Measurements from ENCODE around the gene TRMT44.
"Not testable (repeated sequence)": the region's sequence is repeated elsewhere in the genome, so short reads cannot be mapped to it uniquely, and the experiment has no call there.

The TRMT44 gene

DNA sequence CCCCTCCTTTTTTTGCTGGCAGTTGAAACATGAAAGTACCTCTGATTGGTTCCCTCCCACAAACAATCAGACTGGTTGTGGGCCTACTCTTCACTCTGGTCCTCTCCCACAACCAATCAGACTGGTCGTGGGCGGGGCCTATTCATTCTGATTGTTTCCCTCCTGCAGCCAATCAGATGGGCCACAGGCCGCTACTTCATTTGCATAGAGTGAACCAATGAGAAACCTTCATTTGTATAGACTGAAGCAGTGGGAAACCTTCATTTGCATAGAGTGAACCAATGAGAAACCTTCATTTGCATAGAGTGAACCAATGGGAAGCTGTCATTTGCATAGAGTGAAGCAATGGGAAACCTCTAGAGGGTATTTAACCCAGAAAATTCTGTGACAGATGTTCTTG lies 55.2 kb downstream of the TRMT44 start:
- DNase-seq: no peak

GRCh38 chr4:8497762-8498161 lies 57.2 kb downstream of the TRMT44 start:
- no peak for DNase-seq

DNA sequence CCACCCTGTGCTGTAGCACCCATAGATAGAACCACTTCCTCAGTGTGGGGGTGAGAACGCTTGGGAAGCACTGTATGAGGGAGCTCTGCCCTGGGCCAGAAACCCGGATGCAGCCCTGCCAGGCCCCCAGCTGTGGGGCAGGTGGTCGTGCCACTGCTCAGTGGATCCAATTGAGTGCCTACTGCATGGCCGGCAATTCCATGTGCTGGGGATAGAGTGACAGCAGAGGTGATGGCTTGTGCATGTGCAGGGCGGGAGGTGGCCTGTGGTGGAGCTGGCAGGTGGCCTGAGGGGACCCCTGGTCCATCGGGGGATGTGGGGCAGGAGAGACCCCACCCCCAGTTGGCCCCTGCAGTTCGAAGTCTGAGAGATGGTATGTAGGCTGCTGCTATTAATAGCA lies 60.4 kb downstream of the TRMT44 start:
- DNase-seq: no peak

GRCh38 chr4:8501781-8502180 lies 61.2 kb downstream of the TRMT44 start:
- DNase-seq: no peak

DNA sequence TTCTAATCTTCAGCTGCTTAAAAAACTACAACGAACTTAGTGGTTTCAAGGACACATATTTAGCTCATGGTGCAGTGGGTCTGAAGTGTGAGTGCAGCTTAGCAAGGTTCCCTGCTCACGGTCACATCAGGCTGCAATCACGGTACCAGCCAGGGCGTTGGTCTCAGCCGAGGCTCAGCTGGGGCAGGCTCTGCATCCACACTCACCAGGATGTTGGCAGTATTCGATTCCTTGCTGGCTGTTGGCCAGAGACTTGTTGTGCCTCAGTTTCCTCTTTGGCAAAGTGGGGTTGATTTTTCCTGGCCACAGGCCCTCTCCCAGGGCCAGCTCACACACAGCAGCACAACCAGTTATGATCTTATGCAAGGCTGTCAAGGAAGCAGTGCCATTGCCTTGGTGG lies 61.8 kb downstream of the TRMT44 start:
- no peak for DNase-seq

GRCh38 chr4:8502836-8503585 lies 62.4 kb downstream of the TRMT44 start:
- no peak for DNase-seq

DNA sequence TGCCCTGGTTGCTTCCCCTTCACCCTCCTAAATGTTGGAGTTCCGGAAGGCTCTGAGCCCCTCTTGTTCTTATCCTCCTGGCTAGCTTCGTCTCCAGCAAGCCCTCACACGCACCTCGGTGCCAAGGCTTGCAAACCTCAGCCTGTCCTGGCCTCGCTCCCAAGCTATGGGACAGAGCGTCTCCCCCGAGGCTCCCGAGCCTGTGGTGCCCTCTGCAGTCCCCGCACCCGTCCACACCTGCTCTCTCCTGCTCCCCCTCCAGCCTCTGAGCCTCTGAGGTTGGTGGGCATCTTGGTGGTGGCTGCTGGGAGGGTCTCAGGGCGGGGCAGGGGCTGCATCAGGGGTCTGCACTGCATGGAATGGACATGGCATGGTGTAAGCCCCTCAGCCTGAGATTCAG lies 63.2 kb downstream of the TRMT44 start:
- no peak for DNase-seq

GRCh38 chr4:8504279-8505007 lies 63.9 kb downstream of the TRMT44 start:
- no peak for DNase-seq

DNA sequence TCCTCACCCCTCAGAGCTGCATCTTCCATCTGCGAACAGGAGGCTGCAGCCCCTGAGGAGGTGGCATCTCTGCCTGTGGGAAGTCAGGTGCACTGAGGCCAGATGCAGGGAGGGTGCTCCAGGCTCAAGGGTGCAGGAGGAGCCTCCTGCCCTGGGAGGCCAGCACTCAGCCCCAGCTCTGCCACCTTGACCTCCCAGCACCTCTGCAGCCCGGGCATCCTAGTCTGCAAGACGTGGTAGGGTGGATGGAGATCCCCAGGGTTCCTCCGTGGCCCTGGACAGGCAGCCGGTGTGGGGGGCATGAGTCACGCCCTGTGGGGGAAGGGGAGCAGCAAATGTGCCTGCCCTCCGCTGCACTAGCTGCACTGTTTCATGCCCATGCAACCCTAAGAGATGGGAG lies 64.7 kb downstream of the TRMT44 start:
- DNase-seq: no peak

GRCh38 chr4:8506006-8506372 lies 65.4 kb downstream of the TRMT44 start:
- DNase-seq: no peak

GRCh38 chr4:8506373-8507195 lies 66.0 kb downstream of the TRMT44 start:
- DNase-seq: no peak

DNA sequence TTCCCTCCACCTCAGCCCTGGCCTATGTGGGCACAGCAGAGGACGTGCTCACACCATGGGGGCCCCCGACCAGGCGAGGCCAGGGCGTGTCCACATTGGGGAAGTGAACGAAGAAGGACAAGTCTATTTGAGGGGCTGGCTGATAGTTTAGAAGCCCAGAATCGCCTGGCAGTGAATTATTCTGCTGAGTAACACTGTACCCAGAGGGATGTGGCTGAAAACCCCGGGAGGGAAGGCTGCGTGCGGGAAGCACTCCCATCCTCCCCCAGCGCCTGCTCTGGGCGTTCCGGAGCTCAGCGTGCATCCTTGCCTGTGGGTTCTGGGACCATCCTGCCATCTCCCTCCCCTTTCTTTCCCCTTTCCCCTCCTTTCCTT lies 66.6 kb downstream of the TRMT44 start:
- DNase-seq: no peak

GRCh38 chr4:8507624-8508023 lies 67.0 kb downstream of the TRMT44 start:
- DNase-seq: no peak

DNA sequence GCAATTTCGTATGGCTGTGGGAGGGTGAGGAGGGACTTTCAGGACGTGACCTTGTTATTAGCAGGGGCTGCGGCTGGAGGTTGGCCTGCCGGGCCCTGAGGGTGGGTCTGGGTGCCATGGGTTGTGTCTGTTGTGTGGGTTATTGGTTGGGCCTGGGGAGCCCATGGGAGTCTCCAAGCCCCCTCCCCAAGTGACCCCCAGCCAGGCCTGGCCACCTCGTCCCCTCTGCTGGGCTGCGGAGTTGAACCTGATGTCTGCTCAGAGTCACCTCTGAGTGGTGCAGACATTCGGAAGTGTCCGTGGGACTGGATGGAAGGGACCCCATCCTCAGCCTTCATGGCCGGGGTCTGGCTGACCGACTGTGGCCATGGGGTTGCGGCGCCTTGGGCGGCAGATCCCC lies 67.7 kb downstream of the TRMT44 start:
- no peak for DNase-seq

DNA sequence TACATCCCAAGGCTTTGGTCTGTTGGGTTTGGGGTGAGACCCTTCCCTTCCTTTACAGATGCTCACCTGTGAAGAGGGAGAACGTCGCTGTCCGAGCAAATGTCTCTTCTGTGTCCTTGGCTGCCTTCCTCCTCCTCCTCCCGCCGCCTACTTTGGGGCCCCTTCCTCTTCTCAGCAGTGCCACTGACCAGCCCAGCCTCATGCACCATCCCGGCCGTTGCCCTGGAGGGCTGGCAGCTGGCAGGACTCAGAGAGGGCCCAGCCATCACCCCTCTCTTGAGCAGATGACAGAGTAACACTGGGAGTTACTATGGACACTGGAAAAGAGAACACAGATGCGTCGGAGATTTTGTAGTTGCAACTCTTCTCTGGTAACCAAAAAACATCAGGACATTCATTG lies 68.2 kb downstream of the TRMT44 start:
- no peak for DNase-seq

GRCh38 chr4:8509311-8509950 lies 68.9 kb downstream of the TRMT44 start:
- no peak for DNase-seq

- DNase-seq: no peak
These were observed 69.6 kb downstream of the TRMT44 start for GRCh38 chr4:8510191-8510590.

DNA sequence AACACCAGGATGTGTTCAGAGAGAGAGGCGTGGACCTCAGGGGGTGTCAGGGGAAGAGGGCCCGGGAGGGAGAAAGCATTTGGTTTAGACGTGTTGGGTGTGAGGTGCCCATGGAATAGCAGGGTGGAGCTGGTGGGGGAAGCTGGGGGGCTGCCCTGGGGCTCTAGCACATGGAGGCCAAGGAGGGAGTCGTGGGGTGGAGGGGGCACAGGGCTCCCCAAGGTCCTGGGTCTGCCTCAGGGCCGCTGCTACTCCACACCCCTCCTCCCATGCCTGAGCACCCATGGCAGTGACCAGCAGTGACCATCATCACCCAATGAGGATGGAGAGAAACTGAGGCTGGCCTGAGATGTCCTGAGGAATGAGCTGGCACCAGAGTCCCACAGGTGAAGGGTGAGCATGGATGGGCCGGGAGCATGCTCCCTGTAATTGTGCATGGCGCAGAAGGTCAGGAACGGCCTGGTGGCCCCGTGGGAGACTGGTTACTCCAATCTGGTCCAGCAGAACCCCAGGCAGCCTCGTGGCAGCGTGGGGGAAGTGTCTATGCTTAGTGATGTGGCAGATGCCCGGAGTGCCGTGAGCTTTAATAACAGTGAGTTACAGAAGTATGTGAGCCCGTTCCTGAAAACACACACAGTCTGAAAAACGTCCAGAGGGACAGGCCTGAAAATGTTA lies 70.2 kb downstream of the TRMT44 start:
- no peak for DNase-seq

GRCh38 chr4:8512510-8512909 lies 71.9 kb downstream of the TRMT44 start:
- no peak for DNase-seq

GRCh38 chr4:8513080-8513479 lies 72.5 kb downstream of the TRMT44 start:
- not testable (repeated sequence) for DNase-seq

GRCh38 chr4:8513931-8514330 lies 73.4 kb downstream of the TRMT44 start:
- DNase-seq: no peak

DNA sequence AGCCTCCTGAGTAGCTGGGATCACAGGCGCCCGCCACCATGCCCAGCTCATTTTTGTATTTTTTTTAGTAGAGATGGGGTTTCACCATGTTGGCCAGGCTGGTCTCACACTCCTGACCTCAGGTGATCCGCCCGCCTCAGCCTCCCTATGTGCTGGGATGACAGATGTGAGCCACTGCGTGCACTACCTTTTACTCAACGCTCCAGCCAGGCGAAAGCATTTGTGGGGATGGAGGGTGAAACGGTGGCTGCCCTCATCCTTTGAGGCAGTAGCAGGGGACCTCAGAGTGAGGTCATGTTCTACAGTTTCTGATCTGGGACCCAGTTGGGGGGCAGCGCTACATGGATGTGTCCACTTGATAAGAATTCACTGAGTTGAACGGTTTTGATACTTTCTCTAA lies 73.8 kb downstream of the TRMT44 start:
- no peak for DNase-seq

Data from NCI-H1694 (cell line).